ENCODE data around the gene XXYLT1.

Gene XXYLT1

GRCh38 chr3:195131176-195131575, 139.8 kb downstream of the XXYLT1 start:
- DNase-seq (ENCODE audit: low read depth, low spot score), result no peak

GRCh38 chr3:195129644-195130492, 141.1 kb downstream of the XXYLT1 start:
- no peak for DNase-seq (ENCODE audit: low read depth, low spot score)

DNA sequence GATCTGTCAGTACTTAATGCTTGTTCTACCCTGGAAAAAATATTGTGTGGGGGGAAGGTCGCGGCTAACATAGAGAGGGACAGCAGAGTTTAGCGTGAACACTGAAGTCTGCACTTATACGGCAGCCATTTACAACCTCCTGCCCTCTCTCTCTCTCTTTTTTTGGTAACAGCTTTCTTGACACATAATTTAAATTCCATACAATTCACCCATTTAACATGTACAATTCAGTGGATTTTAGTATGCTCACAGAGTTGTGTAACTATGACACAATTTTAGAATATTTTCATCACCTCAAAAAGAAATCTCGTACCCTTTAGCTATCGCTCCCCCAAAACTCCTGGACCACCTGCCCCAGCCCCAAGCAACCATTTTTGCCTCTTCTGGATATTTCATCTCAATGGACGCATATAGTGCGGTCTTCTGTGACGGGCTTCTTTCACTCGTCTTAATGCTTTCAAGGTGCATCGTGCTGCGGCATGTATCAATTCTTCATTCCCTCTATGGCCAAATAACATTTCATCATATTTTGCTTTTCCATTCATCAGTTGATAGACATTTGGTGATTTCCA, 141.8 kb downstream of the XXYLT1 start:
- DNase-seq (ENCODE audit: low read depth, low spot score), result no peak

GRCh38 chr3:195128255-195129071, 142.5 kb downstream of the XXYLT1 start:
- no peak for DNase-seq (ENCODE audit: low read depth, low spot score)

GRCh38 chr3:195126056-195126605, 144.8 kb downstream of the XXYLT1 start:
- no peak for DNase-seq (ENCODE audit: low read depth, low spot score)

GRCh38 chr3:195125646-195126045, 145.3 kb downstream of the XXYLT1 start:
- no peak for DNase-seq (ENCODE audit: low read depth, low spot score)

DNA sequence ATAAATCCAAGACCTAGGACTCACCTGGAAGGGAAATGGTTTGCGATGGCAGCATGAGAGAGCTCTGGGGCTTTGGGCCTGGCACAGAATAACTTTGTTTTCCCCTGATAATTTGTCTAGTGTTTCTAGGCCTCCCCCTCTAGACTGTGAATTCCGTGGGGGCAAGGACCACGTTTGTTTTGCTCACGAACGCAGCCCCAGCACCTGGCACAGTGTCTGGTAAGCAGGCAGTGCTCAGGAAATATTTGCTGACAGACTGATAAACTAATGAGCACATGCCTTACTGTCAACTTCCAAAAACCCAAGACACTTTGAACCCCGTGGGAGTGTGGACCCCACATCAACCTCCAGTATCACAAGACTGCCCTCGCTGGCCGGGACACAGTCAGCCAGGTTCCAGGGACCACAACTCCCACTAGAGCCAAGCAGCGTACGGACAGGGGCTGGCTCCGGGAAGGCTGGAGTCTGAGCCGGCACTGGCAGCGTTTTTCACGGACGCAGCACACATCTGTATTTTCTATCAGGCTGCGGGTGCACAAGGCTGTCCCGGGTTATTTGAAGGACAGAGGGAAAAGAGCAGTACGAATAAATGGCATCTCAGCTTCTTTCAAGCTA, 146.5 kb downstream of the XXYLT1 start:
- DNase-seq (ENCODE audit: low read depth, low spot score), result no peak

DNA sequence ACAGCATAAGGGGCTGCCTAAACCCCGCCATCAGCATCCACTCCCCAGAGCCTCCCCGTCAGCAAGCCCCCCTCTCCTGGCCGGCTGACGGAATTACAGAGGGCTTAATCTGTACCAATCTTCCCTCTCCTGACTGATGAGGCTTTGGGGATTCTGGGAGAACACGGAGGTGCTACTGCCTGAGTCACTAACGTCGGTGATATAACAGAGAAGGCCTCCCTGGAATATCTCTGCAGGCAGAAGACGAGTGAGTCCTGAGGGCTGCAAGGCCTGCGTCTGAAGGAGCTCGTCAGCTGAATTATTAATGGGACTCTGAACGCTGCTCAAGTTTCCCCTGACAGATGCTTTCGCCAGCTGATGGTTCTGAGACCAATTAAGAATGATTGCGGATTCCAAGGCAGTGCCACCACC, 147.7 kb downstream of the XXYLT1 start:
- peak; percentile 56 for DNase-seq (ENCODE audit: low read depth, low spot score)

GRCh38 chr3:195122261-195122660, 148.7 kb downstream of the XXYLT1 start:
- DNase-seq (ENCODE audit: low read depth, low spot score), result no peak

- no peak for DNase-seq (ENCODE audit: low read depth, low spot score)
Measured at GRCh38 chr3:195120267-195120601, 150.7 kb downstream of the XXYLT1 start.

GRCh38 chr3:195119461-195120266, 151.3 kb downstream of the XXYLT1 start:
- peak; percentile 84 for DNase-seq (ENCODE audit: low read depth, low spot score)

- no peak for DNase-seq (ENCODE audit: low read depth, low spot score)
Measured at GRCh38 chr3:195118671-195119070, 152.3 kb downstream of the XXYLT1 start.

DNA sequence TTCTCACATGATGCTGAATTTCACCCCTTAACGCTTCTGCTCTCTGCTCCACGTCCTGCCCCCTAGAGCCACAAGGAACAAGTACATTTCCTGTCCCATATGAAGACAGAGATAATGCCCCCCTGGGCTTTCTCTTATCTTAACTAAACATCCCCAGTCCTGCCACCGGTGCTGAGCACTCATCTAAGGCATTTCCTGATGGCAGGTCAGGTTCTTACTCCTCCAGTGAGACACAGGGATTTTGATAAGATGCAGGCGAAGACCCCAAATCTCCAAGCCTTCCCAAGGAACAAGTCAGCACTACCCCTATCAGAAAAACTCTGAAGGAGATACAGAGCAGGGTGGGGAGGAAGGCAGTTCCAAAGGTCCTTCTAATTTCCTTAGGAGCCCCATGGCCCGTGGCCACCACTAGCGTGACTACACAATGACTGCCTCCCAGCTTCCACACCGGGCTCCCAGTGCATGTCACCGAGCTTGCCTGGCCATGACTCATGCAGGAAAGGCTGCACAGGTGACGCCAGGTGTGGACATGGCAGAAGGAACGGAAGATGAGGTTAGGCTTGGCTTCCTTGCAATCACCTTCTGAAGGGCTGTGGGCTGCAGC, 152.9 kb downstream of the XXYLT1 start:
- DNase-seq (ENCODE audit: low read depth, low spot score), result peak; percentile 48

DNA sequence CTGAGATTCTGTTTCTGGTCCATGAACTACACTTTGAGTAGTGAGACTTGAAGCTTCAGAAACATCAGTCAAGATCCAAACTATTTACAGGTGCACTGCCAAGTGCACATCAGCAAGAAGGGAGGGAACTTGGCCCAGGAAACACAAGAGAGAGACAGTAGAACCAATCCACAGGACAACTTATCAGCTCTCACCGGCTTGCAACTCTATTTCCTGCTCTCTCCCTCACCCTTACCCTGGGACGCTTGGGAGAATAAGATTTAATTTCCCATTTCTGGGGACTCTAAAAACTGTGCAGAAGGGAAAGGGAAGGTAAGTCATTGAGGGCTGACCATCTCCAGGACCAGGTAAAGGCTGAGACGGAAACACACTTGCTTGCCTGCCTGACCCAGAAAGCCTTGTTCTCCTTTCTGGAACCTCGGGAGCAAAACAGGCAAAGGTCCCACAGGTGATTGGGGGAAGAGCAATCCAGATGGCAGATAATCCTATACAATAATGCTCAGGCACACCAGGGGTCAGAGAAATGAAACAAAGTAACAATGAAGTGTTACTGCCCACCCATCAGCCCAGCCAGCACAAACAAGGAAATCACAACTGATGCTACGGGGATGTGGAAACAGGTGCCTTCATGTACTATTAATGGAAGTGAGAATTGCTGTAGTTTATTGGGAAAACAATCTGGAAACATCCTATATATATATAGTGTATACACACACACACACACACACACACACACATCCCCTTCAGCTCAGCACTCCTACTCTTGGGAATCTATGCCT, 154.4 kb downstream of the XXYLT1 start:
- no peak for DNase-seq (ENCODE audit: low read depth, low spot score)

- DNase-seq (ENCODE audit: low read depth, low spot score), result no peak
Measured at GRCh38 chr3:195115600-195116406, 155.2 kb downstream of the XXYLT1 start.

DNA sequence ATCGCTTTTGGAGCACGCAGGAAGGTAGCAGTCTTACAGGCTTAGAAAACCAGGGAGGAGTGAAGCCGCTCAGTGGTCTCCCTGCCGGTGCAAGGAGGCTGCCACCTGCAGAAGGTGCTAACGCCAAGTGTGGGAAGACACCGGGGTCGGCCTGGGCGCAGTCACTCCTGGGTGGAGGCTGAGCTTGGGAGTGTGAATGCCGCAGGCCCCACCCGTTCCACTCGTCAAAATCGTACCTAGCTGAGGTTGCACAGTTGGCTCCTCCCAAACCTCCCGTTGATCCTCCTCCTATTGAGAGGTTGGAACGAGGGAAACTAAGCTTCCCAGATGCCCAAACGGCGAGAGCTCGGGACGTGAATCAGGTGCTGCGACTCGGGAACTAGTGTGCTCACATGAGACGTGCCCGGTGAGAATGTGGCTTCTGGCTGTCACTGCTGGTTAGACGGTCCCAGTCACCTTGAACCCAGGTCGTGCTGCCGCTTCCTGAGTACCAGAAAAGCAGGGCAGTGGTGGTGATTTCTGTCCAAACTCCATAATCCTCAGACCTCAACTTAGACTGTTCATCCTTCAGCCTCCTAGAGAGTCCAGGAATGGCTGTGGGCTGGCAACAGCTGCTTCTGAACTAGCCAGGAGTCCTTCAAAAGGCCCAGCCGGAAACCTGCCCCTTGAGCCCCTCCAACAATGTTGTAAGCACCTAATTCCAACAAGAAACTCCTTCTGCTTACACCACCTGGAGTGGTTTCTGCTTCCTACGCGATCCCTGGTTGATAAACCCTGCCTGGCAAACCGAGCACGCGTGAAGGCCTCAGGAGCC, 156.0 kb downstream of the XXYLT1 start:
- no peak for DNase-seq (ENCODE audit: low read depth, low spot score)

GRCh38 chr3:195113536-195114425, 157.2 kb downstream of the XXYLT1 start:
- DNase-seq (ENCODE audit: low read depth, low spot score), result no peak

Data from ELF-1 (cell line).